Pulmonary artery endothelial cell (primary cell): ENCODE results near the gene ENOX1. TPM values are rescaled to one million over a fixed set of nuclear protein-coding genes. Genes with fewer than 3 reads are reported as not detected.

Source experiments
- DNase-seq: peaks from one replicate; pipeline ENCODE4 v3.0.0-alpha.2; 2011; ENCODE audit warnings: low read depth, low spot score
- total RNA-seq: library from RNA; depleted of rRNA; stranded (reverse); fragments of >200 nt; gene quantifications from 2 replicates; pipeline ENCODE4 v1.2.3, GENCODE V29; 2014

Gene ENOX1
- total RNA-seq, 1 donor from 2014 or later = 7.1 TPM

DNA sequence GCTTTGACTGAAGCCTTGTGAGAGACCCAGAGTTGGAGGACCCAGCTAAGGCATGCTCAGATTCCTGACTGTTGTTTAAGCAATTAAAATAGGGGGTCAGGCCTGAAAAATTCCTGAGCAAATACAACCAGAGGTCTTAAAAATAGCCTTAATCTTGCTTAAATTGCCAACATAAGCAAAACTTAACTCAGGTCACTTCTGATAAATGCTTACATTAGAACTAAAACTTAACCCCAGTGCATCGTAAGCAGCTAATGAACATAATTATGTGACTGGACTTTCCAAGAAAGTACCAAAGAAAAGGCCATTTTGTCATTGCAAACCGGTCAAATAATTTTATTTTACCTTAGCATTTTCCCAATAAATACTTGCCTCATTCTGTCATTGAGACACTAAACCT lies 294.5 kb downstream of the ENOX1 start:
- DNase-seq = no peak

DNA sequence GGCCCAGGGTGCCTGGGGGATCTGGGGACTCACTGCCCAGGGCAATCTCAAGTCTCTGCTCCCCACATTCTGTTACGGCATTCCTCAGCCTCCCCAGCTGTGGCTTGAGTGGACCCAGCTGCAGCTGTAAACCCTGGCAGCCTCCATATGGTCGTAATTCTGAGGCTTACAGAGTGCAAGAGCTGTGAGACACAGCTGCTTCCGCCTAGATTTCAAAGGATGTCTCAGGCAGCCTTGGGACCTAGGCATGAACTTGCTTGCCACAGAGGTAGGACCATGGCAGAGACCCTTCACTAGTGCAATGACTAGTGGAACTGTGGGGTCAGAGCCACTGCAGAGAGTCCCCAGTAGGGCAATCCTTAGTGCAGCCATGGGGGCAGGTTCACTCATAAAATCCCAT lies 297.5 kb downstream of the ENOX1 start:
- DNase-seq = no peak

DNA sequence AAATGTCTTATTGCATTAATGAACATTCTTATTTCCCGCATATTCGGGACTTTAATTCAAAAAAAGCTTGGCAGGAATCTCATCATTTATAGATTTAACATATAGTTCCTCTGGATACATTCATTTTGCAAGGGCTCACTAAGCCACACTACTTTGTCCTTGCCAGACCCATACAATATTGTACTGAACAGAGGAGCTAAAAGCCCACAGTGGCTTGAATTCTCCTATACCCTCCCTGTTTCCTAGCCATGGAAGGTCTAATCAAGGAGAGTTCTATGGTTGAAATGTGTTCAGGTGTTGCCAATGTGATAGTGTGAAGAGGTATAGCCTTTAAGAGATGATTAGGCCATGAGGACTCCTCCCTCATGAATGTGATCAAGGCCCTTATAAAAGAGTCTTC lies 298.9 kb downstream of the ENOX1 start:
- no peak for DNase-seq

DNA sequence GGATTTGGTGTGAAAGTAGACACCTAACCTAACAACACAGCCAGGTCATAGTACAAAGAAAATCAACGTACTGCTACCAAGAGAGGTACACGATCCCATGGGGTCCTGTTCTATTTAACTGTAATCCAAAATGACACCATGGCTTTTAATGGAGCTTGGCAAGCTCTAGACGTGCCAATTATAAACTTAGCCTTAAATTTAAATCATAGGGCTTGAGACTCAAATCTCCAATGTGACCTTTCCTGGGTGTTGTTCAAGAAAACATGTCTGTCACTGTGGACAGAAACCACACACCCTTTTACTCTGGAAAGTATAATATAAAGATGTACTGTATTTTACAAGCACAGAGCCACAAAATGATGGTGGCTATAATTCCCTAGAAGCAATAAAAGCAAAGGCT lies 299.3 kb downstream of the ENOX1 start:
- DNase-seq = no peak

DNA sequence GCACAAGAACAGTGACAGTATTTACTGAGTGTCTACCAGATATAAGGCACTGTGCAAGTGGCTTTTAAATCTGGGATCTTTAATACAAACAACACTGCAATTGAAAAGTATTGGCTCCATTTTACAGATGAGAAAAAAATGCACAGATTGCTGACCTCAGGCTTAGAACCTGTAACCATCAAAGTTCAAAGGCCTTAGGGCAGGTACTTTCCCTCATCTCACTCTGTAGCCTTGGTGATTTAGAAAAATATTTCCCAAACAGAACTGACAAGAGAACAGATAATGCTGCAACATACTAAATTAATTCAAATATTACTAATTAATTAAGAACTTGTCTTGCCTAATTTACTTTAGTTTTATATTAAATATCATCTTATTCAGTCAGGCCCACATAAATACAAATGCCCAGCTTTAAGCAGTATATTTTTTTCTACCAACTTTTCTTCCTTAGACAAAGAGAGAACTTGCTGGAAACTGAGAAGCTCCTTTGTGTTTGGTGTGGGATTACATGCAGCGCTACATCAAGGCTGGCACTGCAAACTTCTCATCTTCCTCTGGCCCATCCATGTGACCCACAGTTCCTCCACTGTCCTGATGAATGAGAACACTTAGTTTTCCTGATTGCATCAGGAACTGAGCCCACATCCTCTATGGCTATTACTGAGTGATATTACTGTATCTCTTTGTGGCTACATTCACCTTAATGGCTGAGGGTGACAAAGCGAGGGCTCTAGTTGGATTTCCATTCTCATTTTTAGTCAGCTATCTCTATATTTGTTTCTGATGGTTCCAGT lies 302.1 kb downstream of the ENOX1 start:
- no peak for DNase-seq

DNA sequence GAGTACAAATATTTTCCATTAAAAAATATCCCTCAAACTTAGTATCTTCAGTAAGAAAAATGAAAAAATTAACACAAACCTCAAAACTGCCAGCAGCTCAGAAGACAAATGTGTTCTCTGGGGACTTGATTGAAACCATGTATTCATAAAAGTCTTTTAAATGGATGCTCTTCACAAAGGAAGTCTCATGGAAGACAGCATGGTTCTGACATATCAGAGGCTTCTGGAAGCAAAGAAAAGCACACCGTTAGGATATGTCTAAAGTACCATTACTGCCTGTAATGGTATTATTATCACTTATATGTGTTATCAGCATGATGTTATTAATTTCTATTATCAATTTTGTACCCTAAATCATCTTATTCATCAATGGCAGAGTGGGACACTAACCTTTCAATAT lies 302.8 kb downstream of the ENOX1 start:
- no peak for DNase-seq

DNA sequence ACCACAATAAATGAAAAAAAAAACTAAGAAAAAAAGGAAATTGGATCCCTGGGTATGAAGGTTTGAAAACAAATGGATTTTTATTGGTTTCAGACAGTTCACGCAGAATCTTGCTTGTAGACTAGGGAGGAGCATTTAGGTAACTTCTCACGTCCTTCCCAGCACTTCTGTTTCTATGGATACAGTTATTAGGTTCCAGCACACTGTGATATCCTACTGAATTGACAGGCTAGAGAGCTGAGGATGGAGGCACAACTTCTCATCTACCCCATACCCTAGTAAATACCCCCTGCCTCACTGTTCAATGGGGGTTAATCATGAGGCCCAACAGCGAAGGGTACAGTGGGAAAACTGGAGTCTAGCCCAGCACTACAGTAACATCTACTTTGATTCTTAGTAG lies 304.1 kb downstream of the ENOX1 start:
- DNase-seq = no peak

DNA sequence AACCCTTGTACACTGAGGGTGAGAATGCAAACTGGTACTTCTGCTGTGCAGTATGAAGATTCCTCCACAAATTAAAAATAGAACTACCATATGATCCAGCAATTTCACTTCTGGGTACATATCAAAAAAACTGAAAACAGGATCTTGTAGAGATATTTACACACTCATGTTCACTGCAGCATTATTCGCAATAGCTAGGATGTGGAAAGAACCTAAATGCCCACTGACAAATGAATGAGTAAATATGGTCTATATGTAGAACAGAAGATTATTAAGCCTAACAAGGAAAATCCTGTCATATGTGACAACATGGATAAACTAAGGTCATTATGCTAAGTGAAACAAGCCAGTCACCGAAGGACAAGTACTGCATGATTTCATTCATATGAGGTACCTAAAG lies 304.7 kb downstream of the ENOX1 start:
- no peak for DNase-seq

DNA sequence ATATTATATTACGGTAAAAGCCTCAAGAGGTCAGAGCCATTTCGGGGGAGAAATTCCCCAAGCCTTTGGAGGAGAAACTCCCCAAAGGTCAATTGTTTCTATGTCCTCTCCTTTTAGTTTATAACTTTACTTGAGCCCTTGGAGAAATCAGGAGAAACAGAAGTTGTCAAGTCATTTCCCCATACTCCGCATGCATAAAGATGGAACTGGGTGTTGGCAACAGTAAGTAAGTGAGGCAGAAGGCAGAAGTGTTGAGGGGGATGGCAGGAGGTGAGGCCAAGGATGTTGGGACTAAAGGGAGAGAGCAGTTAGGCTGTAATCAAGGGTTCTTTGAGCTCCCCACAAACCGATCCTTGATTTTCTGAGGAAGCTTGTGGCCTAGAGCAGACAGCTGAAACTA lies 307.9 kb downstream of the ENOX1 start:
- DNase-seq = no peak

DNA sequence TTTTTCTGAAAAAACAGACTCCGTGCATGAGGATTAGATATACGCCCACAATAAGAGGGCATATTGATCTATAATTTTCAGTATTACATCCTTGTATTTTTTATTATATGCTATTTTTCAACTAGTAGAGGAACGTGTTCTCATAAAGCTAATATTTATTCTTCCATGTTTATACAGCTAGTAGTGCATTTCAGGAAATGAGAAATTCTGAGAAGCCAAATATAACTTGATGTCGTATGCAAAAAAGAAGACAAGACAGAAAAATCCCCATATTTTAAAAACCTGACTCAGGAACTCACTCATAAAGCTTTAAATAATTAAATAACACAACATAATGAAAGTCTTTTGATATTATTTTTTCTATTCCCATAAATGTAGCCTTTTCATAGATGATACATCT lies 308.6 kb downstream of the ENOX1 start:
- no peak for DNase-seq

DNA sequence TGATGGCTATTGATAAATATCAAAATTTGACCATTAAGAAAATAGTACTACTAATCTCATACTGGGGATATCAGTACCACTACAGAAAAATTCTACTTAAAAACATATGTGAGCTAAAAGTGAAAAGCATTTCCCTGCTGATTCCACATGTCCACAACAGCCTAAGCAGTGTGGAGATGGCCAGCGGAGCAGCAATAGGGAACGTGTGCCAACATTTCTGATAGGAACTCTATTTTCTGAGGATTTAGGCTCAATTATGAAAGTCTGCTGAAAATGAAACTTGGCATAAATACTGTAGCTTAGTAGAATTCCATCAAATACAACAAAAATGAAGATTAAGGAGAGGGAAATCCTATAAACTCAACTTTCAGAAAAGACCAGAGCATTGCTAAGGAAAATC lies 311.6 kb downstream of the ENOX1 start:
- DNase-seq = no peak

DNA sequence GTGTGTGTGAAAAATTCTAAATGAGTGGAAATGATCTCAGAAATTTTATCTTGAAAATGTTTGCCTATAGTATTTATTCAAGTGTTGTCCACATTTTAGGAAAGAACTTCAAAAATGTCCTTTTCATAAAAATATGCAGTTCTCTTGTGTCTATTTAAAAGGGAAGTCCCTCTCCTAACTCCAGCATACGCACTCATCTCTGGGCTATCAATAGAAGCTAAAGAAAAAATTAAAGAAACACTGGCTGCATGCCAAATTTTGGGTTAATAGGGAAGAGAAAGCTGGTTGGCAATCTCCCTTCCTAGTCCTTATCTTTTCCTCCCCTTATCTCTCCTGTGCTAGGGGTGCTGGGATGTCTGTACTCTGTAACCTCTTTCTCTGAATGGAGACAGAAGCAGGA lies 313.3 kb downstream of the ENOX1 start:
- no peak for DNase-seq

DNA sequence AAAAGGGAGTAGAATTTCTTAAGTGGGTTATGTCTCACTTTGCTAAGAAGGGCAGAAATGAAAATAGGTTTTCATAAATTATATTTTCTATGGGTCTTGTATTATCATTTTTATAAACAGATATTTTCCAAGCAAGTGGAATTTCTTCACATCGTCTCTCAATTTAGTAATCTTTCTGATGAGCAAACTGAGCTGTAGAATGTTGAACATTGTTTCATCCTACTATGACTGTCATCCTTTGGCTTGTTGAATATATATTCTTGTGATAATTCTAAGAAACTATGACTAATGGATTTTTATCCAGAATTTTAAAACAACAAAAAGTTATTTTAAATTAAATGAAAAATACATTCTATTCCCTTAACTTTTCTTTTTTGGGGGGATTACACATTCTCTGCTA lies 313.8 kb downstream of the ENOX1 start:
- DNase-seq = no peak

DNA sequence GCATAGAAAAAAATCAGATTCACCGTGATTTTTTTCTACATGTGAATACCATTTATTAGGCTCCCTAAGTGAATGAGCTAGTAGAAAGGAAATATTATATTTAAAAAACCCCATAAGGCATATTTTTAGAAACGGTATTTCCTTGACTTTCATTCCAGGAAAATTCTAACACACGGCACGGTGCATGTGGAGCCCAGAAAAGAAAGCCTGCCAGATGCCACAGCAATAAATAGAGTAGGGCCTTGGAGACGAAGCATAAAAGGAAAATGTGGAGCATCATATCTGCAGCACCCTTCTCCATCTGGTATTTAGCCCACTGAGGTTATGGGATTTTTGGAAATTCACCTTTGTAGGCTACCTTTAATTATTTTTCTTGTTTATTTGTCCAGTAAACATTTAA lies 314.4 kb downstream of the ENOX1 start:
- no peak for DNase-seq

DNA sequence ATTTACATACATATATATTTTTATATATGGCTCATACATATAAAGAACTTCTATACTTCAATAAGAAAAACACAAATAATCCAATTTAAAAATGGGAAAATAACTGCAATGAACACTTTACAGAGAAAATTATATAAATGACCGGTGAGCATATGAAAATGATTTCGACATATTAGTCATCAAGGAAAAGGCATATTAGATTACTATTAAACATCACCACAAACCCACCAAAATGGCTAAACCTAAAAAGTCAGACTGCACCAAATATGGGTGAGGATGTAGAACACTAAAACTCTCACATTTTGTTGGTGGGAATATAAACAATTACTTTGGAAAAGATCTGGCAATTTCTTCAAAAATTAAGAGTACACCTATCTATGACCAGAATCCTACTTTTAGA lies 316.2 kb downstream of the ENOX1 start:
- no peak for DNase-seq

DNA sequence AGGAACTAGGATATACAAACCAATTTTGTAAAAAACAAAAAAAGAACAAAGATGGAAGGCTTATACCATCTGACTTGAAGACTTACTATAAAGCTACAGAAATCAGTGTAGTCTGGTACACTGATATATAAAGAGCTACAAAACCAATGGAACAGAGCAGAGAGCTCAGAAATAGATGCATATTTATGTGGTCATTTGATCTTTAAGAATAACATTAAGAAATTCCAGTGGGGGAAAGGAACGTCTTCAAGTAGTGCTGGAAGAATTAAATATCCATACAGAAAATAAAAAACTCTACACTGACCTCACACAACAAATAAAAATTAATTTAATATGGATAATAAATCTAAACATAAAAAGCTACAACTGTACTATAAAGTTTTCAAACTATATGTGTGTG lies 317.0 kb downstream of the ENOX1 start:
- no peak for DNase-seq

DNA sequence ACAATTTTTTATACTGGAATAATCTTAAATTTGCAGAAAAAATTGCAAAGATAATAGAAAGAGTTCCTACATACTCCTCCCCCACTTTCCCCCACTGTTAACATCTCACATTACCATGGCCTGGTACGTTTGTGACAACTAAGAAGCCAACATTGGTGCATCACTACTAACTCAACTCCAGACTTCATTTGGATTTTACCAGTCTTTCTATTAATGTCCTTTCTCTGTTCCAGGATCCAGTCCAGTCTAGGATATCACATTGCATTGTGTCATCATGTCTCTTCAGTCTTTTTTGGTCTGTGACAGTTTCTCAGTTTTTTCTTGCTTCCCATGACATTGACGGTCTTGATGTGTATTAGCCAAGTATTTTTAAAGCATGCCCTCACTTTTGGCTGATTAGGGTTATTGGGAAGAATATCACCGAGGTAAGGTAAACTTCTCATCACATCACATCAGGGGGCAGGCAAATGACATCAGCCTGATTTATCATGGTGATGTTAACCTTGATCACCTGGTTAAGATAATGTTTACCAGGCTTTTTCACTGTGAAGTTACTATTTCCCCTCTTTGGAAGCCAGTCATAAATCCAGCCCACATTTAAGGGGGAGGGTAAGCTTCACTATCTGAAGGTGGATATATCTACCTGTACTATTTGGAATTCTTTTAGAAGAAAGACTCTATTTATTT lies 322.1 kb downstream of the ENOX1 start:
- no peak for DNase-seq

DNA sequence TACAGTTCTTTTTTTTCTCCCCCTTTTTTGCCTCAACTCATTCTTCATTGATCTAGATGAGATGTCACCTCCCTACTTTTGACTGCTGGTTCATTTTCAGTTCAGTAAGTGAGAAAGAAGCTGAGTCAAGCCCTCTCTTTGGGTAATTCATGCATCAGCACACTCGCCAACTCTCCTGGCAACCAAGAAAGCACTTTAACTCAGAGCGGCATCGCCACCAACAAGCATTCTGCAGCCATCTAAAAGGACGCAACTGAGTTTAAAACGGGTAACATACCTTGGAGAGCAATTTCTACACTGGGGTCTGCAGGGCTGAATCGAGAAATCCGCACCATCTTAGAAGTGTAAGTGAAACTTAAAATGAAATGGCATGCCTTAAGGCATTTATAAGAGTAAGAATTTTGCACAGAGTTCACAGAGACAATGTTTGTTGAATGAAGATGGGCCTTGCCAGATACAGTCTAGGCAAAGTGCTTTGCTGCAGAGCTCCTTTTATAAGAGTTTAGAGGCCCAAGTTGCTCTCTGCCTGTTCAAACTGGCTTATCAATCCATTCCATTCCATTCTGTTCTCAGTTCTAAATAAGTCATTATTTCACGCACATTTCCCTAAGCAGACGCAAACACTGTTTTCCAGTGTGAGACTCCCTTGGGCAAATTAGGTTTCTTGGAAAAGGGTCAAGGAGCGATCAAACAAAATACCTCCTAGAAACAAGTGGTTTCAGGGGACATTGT lies 338.0 kb downstream of the ENOX1 start:
- DNase-seq = no peak

DNA sequence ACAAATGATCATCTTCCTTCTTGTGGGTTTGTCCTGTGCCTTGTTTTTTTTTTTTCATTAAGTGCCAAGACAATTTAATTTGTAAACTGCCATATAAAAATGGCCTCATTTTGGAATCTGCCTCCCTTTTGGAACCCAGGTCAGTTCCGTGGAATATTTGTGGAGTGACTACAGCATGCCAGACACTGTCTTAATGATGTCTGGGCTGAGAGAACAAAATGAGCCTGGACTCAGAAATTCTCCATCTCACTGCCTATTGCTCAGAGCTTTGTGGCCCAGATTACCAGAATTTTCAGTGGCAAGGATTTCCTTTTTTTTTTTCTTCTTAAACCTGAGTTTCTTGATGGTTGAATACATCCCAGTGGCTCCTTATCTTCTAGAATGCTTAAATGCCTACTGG lies 340.6 kb downstream of the ENOX1 start:
- DNase-seq = no peak

DNA sequence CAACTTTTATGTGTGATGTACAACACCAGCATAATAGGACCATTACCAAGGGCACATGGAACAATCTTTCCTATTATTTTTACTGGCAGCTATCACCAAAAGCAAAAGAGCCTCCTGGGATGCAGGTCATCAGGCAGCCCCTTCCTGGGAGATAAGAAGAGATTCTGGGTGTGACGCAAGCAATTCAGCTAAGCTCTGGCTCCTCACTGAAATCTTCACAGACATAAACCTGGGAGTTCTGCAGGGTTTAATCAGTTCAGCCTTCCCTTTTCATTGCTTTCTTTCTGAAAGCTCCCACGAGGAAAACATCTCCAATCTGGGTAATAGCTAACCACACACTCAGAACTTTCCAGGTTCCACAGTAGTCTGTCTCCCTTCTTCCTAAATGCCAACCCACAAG lies 341.1 kb downstream of the ENOX1 start:
- DNase-seq = no peak

DNA sequence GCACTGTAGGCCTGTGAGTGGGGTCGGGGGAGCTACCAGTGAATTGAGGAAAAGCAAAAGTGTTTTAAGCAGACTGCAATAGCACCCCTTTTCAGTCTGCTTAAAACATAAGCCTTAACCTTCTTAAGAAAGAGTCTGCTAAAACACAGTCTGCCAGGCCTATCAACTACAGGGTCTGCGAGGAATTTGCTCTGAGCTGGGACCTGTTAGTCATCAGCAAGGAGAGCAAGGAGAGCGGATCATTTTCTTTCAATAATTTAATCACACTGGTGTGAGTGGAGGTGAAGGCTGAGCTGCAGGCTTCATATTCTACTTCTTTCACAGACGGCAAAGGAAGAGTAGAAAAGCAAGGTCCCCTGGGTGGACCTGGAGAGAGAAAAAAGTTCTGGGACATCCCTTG lies 342.7 kb downstream of the ENOX1 start:
- DNase-seq = no peak

DNA sequence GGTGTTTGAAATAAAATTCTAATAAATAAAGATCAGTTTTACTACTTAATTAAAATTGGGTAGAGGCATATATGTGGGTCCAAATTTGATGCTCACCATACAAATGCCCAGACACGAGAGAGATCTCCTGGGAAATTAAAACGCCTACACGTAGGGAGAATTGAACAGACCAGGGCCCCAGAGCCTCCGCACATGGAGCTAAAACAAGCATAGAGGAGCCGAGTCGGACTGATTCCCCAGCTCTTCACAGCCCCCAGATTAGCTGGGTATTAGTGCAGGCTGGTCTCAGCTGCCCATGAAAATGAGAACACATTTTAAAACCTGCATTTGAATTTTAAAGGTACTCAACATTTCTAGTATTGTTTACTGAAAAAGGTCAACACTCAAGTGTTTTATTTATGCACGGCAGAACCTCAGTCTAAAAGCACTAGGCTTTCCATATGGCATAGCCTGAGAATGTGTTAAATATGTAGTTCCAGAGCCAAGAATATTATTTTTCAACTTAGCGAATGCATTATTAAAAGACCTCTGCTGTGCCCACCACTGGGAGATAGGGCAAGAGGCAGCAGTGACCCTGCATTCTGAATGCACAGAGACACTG lies 344.8 kb downstream of the ENOX1 start:
- DNase-seq = no peak
